Fibroblast of gingiva (primary cell): ENCODE results near the gene OPRM1.
A peak's percentile ranks its signal among the peaks of the same experiment; 100 is the strongest.

ENCODE experiments used
- DNase-seq: peaks from one replicate; pipeline ENCODE4 v3.0.0-alpha.2; 2011; ENCODE audit warnings: low read depth

OPRM1 gene

DNA sequence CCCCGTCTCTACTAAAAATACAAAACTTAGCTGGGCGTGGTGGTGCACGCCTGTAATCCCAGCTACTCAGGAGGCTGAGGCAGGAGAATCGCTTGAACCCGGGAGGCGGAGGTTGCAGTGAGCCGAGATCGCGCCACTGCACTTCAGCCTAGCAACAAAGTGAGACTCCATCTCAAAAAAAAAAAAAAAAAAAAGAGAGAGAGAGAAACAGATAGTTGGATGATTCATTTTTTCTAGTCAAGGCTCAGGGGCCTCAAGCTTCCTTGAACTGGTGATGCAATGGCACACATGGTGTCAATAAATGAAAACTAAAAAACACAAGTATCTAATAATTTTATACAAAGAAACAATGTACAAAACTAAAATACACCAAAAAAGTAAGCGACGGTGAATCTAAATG, 202.0 kb downstream of the OPRM1 start:
- DNase-seq = peak; percentile 73

GRCh38 chr6:154241581-154241980, 202.5 kb downstream of the OPRM1 start:
- DNase-seq = no peak

DNA sequence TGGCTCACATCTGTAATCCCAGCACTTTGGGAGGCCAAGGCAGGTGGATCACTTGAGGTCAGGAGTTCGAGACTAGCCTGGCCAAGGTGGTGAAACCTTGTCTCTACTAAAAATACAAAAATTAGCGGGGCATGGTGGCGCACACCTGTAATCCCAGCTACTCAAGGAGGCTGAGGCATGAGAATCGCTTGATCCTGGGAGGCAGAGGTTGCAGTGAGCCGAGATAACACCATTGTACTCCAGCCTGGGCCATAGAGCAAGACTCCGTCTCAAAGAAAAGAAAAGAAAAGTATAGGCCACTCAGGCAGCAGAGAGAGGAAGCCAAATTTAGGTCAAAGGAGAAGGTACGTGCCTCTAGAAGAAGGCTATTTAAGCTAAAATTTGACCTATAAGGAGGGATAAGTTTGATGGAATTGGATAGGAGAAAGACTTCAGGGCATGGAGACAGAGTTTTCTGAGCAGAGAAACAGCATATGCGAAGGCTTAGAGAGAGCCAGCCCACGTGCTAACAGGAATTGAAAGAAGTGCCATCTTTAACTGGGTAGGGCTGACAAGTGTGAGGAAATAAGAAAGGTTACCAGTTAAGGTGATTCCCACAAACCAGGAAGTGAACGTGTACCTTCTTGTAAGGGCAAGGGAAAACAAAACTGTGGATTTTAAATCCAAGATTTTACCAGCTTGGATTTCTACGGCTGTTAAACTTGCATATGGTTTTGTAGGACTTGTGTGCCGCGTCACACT, 203.7 kb downstream of the OPRM1 start:
- DNase-seq = no peak

DNA sequence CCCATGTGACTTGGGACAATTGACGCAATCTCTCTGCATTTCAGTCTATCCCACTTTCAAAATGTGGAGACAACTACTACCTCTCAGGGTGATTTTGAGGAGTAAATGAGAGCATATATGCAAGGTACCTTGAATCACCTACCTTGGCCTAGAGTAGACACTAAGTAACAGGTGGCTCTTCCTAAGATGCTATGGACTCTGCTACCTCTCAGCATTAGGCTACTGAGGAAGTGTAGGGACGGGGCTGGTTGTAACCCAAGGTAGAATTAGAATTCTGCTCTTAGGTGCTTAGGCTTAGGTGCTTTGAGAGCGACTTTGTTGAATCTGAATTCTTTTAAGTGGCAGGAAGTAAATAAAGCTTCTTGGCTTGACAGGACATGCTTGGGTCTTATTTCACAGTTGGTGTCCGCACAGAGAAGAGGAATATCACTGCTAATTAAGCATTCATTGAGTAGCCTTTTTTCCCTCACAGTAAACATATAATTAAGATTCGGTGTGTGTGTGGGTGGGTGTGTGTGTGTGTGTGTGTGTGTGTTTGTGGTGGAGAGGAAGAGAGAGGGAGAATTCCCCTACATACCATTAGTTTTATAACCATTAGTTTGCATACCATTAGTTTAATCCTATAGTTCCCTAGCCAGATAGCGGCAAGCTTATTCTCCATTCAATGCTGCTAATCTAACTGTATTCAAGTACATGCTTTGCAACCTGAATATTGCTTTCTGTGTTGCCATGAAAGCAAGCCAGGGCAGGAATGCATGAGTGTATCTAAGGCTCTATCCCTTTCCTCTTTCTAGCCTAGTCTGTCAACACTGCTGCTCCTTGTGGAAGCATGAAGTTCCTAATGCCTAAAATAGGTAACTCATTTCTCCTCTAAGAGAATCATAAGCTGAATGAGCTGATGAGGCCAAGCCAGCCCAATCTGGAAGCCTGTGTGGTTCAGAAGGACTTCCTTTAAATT, 205.0 kb downstream of the OPRM1 start:
- no peak for DNase-seq

GRCh38 chr6:154245506-154245905, 206.5 kb downstream of the OPRM1 start:
- DNase-seq = no peak

- DNase-seq = no peak
Observed at GRCh38 chr6:154246723-154247118, 207.7 kb downstream of the OPRM1 start.

GRCh38 chr6:154247119-154247861, 208.2 kb downstream of the OPRM1 start:
- no peak for DNase-seq

DNA sequence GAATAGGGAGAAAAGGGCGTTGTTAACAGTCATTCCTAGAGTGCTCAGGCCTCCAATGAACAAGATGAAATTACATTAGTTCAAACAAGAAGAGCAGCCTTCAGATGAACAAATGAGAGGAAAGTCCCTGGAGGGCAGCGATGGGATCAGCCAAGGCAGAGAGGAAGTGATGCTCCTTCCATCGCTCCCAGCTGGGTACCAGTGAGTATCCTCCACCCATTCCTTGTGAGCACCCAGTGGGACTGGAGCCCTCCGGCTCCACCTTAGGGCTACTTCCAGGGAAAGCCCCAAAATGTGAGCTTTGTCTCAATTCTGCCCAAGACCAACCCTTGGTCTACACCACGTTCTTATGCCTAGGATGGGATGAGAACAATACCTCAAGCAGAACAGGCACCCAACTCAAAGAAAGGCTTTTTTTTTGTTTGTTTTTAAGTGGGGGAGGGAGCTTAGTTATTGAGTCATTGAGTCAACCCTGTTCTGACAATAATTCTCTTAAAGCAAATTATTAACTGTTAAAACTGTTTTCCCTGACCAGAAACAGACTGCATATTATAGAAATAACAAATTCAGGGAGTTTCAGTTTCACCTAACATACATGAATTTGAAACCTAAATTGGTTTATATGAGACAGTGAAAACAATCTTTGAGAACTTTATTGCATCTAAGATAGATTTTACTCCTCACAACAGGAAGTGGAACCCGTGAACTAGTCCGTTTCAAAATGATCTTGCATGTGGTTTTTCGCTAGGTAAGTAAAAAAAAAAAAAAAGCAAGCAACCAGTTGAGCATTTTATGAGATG, 210.7 kb downstream of the OPRM1 start:
- DNase-seq = no peak

GRCh38 chr6:154251116-154251515, 212.1 kb downstream of the OPRM1 start:
- no peak for DNase-seq

DNA sequence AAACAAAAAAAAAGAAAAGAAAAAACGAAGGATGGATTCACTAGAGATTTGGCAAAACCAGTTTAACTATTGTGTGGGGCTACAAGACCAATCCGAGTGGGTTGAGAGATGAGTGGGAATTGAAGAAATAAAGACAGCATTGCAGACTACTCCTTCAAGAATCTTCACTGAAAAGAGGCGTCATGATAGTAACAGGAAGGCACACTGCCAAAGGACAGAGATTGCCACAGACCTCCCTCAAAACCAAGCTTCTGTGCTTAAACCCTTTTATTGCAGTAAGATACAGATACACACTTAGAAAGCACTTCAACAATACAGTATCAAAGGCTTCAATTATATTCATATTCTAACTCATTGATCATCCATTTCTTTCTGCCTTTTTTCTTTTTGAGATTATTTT, 213.6 kb downstream of the OPRM1 start:
- DNase-seq = peak; percentile 31

DNA sequence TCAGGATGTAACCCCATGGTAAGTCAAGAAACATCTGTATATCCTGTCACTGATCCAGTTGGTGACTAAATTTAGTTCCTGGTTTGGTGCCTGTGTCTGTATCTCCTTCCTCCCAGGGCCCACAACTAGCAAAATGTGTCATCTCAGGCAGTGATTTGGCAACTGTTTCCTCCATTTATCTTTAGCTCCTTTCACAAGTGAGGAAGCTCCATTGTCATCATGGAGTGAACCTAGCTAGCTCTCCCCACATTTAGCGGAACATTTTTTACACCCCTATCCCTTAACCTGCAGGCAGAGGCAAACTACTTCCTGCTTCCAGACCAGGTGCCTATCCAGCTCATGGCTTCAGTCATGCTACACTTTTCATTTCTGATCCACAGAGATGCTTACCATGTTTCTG, 218.0 kb downstream of the OPRM1 start:
- peak; percentile 6 for DNase-seq

- no peak for DNase-seq
Observed at GRCh38 chr6:154258064-154258757, 219.2 kb downstream of the OPRM1 start.

DNA sequence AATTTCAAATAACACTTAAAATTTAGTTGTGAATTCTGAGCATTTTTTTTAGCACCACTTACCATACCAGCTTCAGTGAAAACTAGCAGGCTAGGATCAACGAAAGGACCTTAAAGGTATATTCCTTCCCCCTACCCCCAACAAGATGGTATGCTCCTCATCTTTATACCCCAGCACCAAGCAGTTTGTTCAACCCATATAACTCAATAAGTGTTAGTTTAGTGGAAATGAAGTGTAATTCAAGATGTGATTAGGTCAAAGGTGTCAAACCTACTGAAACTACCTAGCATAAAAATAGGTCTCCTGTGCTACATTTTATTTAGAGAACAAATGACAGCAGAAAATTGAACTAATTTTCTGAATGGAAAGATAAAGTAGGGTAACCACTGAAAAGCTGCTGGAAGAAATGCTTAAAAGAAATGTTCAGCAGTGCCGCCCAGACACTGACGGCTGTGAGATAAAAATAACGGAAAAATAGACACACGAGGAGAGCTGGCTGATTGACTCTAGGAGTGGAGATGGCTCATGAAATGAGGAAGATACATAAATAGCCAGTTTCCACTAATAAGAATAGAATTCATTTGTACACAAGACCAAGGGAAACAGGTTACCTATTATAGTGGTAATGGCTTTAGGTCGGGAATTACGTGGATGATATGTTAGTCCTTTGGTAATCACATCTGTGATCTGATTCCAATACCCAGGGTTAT, 222.8 kb downstream of the OPRM1 start:
- no peak for DNase-seq

- no peak for DNase-seq
Observed at GRCh38 chr6:154266560-154267099, 227.6 kb downstream of the OPRM1 start.

DNA sequence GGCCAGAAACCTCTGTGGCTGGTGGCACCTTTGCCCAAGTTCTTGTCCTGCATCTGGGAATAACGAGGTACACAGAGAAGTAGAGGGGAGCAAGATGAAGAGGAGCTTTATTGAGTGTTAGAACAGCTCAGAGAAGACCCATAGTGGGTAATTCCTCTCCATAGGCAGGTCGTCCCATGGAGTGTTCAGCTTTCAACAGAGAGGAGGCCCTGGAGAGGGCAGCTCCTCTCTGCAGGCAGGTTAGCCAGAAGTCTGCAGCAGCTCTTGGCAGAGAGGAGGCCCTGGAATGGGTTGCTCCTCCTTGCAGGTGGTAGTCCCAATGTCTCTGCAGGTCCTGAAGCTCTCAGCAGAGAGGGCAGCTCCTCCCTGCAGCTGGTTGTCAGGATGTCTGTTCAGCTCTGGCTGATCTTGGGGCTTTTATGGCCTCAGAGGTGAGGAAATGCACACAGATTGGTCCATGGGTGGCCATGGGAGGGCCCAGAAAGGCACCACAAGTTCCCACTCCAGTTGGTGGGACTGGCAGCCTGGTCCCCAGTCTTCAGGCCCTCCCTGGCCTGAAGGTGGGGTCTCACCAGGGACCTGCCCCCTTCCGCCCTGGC, 228.6 kb downstream of the OPRM1 start:
- DNase-seq = no peak

- DNase-seq = no peak
Observed at GRCh38 chr6:154268486-154268885, 229.4 kb downstream of the OPRM1 start.

- DNase-seq = no peak
Observed at GRCh38 chr6:154274168-154274567, 235.1 kb downstream of the OPRM1 start.

DNA sequence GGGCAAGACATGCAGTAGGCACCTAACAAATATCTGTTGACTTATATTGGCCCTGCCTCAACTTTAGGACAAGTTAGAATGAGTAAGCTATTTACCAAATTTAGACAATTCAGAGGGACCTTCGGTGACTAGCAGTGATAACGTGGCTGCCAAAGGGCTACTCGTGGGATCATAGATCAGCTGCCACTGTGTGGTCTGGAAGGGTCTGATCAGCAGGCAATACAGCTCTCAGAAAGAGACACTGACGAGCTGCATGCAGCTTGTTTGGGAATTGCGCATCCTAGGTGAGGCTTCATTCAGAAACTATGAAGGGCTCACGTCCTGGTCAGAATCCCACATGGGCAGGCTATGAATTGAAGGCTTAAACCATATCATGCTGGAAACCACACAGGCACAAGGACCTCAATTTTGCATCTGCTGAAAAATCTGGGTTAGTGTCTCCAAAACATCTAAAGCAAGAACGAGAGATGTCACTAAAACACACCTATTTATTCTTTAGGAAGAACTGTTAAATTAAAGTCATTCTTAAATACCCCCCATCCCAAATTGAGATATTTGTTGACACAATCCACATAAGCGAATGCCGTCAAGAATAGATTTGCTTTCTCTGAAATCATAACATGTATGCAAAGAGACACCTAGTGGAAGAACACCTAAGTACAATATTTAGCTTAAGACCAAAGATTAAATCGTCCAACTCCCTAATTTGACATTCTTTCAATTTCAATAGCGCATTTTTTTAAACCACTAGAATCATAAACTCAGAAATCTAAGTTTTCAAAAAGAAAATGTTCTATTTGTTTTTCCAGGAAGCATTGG, 238.0 kb downstream of the OPRM1 start:
- peak; percentile 54 for DNase-seq

DNA sequence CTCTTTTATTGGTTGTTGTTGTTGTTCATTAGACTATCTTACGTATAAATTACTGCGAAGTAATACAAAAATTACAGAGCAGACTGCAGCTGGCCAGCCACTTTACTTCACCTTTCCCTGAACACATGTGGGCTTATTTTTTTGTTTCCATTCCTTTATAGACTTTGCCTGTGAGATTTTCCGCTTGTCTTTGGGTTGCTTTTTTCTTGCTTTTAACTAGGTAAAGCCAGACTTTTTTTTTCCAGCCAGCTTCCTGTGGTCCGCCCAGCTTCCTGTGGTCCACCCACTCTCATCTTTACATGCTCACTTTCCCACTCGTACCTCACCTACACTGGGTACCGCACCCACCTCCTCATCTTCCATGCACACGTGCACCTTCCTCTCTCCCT, 238.6 kb downstream of the OPRM1 start:
- no peak for DNase-seq
